Effector memory CD8-positive, alpha-beta T cell (primary cell): Measurements from ENCODE around the gene SLC26A4.

Experiments used
- ATAC-seq: fragments of 150-1000 bp; cut with Tn5 transposase; replicated peaks from 2 replicates; pipeline ENCODE4 v1.10.0; 2021; ENCODE audit warnings: mild to moderate bottlenecking, moderate library complexity
- DNase-seq, 3 experiments: peaks; one replicate each; pipeline ENCODE4 v3.0.0; 2021
- H3K27ac Mint-ChIP-seq, 2 donors: one replicate each; pipeline ENCODE4 v1.8.0; 2022; ENCODE audit warnings: mild to moderate bottlenecking in 2 of 2, mixed read lengths in 2 of 2, moderate library complexity in 2 of 2
- H3K27me3 Mint-ChIP-seq, 2 donors: one replicate each; pipeline ENCODE4 v1.8.0; 2022; ENCODE audit warnings: mixed read lengths in 2 of 2
- H3K36me3 Mint-ChIP-seq: one replicate; pipeline ENCODE4 v1.8.0; 2022; ENCODE audit warnings: mild to moderate bottlenecking, moderate library complexity, mixed read lengths; ENCODE audit not compliant: insufficient read depth
- H3K4me1 Mint-ChIP-seq, 2 donors: one replicate each; pipeline ENCODE4 v1.8.0; 2022; ENCODE audit warnings: low read depth in 2 of 2, mixed read lengths in 2 of 2
- H3K4me3 Mint-ChIP-seq, 2 donors: one replicate each; pipeline ENCODE4 v1.8.0; 2022; ENCODE audit warnings: mild to moderate bottlenecking in 2 of 2, mixed read lengths in 2 of 2, moderate library complexity in 2 of 2
- H3K9me3 Mint-ChIP-seq, 2 donors: one replicate each; pipeline ENCODE4 v1.8.0; 2022; ENCODE audit warnings: mixed read lengths in 2 of 2

Gene SLC26A4

DNA sequence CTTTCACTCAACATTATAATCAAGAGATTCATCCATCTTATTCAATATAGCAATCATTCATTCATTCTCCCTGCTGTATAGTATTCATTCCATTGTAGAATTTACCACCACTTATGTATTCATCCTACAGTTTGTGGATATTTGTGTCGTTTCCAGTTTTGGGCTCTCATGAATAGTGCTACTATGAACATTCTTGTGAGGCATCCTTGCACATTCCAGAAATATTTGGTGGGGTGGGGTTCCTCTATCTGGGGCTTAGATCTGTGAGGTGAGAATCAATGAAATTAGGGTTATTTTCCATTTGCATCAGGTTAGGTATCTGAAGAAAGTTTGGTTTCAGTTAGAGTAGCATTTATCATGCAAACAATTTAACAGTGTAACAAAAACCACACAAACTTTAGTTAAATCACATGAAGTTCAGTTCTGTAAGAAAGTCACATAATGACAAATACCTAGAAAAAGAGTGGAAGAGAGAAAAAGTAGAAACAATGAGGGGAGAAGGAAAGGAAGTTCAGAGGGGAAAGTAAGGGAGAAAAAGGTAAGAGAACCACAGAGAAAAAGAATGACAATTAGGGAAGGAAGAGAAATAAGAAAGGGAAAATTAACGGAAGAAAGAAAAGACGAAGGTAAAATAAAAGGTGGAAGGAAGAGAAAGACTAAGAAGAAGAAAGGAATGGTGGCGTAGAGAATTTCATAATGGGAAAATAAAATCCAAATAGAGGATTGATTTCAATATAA, 58.0 kb downstream of the SLC26A4 start:
- Mint-ChIP-seq H3K4me3 (no peak overlapping the region), H3K9me3 (no peaks in the 10 kb centered on the region), H3K4me1 (no peaks in the 10 kb centered on the region), H3K27me3 (peaks cover 0 to 12% of the 10 kb centered on the region in 2 donors), H3K36me3 (no peaks in the 10 kb centered on the region), H3K27ac (no peak overlapping the region)
- no peak for ATAC-seq
- no peak for DNase-seq

DNA sequence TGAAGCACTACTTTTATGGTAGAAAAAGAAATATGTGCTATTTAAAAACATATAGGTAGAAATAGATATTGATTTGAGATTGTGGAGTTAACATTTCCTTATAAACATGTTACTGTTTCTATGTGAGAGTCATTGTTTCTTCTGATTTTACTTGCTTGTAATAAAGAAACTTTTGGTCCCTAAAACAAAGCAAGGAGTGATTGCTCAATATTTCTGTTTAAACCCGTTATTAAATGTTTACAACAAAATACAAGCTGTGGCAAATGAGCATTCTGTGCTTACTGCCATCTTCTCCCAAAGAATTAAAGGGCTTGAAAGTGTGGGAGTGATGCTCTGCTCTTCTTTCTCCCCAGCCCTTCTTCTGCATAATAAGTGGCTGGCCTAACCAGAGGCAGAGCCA, 60.7 kb downstream of the SLC26A4 start:
- no peak overlapping the region for H3K27ac Mint-ChIP-seq
- H3K27me3 Mint-ChIP-seq = peaks cover under 1 to 12% of the 10 kb centered on the region in 2 donors
- no peak overlapping the region for H3K4me3 Mint-ChIP-seq
- H3K4me1 Mint-ChIP-seq = no peaks in the 10 kb centered on the region
- H3K36me3 Mint-ChIP-seq = no peaks in the 10 kb centered on the region
- ATAC-seq (no peak), DNase-seq (no peak)
- no peaks in the 10 kb centered on the region for H3K9me3 Mint-ChIP-seq

DNA sequence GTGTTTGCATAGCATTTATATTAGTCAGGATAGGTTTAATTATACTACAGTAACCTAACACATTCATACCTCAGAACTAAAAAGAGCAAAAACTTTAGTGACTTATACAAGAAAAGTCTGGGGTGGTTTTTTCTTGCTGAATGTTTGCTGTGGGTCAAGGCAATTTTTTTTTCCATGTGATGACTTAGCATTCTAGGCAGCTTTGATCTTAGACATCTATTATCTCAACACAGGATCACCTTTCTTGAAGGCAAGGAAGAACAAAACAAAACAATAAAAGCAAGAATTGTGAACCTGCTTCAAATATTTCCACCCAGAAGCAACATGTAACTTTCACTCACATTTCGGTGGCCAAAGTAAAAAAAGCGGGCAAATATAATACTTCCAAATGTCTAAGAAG, 62.6 kb downstream of the SLC26A4 start:
- no peak for DNase-seq
- no peaks in the 10 kb centered on the region for H3K9me3 Mint-ChIP-seq
- no peaks in the 10 kb centered on the region for H3K36me3 Mint-ChIP-seq
- no peak for ATAC-seq
- no peaks in the 10 kb centered on the region for H3K4me1 Mint-ChIP-seq
- peaks cover 19 to 24% of the 10 kb centered on the region in 2 donors for H3K27me3 Mint-ChIP-seq
- H3K27ac Mint-ChIP-seq = no peak overlapping the region
- H3K4me3 Mint-ChIP-seq = no peak overlapping the region

DNA sequence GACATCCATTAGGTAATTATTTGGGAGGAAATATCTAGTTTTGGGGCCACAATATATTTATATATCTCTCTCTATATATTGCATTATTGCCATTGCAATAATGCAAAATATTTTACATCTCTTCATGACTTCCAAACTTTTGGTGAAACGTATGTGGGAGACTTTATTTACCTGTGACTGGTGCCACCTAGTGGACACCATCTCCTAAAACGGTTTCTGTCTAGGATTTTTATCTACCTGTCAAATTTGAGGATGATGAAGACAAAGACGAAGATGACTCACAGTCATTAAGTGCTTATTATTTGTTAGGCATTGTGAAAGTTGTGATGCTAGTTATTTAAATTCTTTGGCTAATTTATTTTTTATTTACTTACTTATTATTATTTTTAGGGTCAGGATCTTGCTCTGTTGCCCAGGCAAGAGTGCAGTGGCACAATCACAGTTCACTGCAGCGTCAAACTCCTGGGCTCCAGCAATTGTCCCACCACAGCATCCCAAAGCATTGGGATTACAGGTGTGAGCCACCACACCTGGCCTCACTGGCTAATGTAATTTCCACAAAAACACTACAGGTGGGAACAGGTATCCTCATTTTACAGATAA, 64.6 kb downstream of the SLC26A4 start:
- no peak overlapping the region for H3K27ac Mint-ChIP-seq
- H3K36me3 Mint-ChIP-seq = no peaks in the 10 kb centered on the region
- ATAC-seq (no peak), DNase-seq (peak; percentile 21 to 32 (median 30))
- no peak overlapping the region for H3K4me3 Mint-ChIP-seq
- H3K4me1 Mint-ChIP-seq = no peaks in the 10 kb centered on the region
- H3K9me3 Mint-ChIP-seq = no peaks in the 10 kb centered on the region
- peaks cover 23 to 29% of the 10 kb centered on the region in 2 donors for H3K27me3 Mint-ChIP-seq

DNA sequence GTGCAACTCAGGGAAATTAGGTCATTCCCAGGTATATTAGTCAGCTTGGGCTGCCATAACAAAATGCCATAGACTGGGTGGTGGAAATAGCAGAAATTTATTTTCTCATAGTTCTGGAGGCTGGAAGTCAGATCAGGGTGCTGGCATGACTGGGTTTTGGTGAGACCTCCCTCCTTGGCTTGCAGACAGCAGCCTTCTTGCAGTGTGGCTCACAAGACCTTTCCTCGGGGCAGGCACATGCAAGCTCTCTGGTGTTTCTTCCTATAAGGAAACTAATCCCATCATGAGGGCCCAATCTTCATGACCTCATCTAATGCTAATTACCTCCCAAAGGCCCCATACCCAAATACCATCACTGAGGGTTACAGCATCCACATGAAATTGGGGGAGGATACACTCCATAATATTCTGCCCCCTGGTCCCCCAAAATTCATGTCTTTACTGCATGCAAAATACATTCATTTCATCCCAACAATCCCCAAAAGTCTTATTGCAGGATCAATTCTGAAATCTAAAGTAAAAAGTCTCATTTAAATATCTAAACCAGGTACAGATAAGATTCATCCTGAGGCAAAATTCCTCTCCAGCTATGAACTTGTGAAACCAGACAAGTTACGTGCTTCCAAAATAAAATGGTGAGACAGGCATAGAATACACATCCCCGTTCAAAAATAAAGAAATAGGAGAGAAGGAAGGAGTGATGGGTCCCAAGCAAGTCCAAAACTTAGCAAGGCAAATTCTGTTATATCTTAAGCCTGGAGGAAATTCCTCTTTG, 65.9 kb downstream of the SLC26A4 start:
- Mint-ChIP-seq H3K27ac (no peak overlapping the region), H3K36me3 (no peaks in the 10 kb centered on the region), H3K9me3 (no peaks in the 10 kb centered on the region), H3K4me1 (no peaks in the 10 kb centered on the region), H3K27me3 (peaks cover 23 to 29% of the 10 kb centered on the region in 2 donors), H3K4me3 (no peak overlapping the region)
- ATAC-seq (no peak), DNase-seq (no peak)

DNA sequence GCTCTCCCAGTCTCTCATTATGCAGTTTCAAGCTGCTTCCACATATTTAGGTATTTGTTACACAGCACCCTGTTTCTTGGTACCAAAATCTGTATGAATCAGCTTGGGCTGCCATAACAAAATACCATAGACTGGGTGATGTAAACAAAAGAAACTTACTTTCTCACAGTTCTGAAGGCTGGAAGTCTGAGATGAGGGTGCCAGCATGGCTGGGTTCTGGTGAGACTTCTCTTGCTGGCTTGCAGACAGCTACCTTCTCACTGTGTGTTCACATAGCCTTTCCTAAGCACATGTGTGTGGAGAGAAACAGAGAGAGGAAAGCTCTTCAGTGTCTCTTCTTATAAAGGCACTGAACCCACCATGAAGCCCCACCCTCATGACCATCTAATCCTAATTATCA, 67.6 kb downstream of the SLC26A4 start:
- ATAC-seq = no peak
- peaks cover 23 to 42% of the 10 kb centered on the region in 2 donors for H3K27me3 Mint-ChIP-seq

DNA sequence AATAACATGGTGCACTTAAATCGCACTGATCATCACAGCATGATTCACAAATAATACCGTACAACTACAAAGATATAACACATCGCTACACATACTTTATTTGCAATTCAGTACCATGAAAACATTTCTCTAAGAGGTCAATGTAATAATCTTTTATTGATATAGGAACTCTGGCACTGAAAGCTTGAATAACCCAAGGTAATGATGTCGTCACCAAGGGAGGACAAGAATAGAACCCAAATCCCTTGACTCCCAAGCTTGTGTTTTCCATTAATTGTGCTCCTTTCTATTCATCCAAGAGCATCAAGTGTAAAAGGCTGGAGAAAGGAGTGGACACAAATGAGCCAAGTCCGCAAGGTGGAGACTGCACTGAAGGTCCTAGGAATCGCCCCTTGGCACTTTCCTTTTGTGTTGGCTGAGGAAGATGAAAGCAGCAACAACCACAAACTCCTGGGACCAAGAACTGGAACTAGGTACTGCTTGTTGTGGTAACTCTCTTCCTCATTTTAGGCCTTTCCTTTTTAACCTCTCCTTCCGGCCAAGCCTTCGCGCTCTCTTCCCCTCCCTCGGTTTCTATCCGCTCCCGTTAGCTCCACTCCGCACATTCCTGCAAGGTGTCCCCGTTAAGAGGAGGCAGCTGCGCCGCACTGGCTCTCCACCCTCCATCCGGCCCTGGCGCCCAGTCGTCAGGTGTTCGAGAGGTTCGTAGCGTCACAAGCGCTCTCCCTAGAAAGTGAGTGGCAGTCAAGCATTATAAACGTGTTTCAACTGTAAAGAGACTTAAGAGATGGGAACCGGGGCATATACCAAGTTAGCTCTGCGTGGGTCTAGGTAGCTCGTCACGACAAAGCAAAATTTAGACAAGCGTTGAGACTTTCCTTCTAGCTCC, 82.3 kb downstream of the SLC26A4 start:
- peak overlapping the region; percentile 96 to 99 for H3K4me3 Mint-ChIP-seq
- peak; percentile 36 for ATAC-seq
- peak overlapping the region; percentile 98 to 99 for H3K27ac Mint-ChIP-seq
- peaks cover 25% of the 10 kb centered on the region for H3K36me3 Mint-ChIP-seq
- DNase-seq = no peak
- H3K9me3 Mint-ChIP-seq = no peaks in the 10 kb centered on the region
- no peaks in the 10 kb centered on the region for H3K27me3 Mint-ChIP-seq
- H3K4me1 Mint-ChIP-seq = peaks cover 28 to 34% of the 10 kb centered on the region in 2 donors

More for the DNA sequence above, 67.6 kb downstream of the SLC26A4 start:
- H3K4me1 Mint-ChIP-seq = no peaks in the 10 kb centered on the region
- no peak overlapping the region for H3K27ac Mint-ChIP-seq
- no peak for DNase-seq
- H3K36me3 Mint-ChIP-seq = no peaks in the 10 kb centered on the region
- no peaks in the 10 kb centered on the region for H3K9me3 Mint-ChIP-seq
- H3K4me3 Mint-ChIP-seq = no peak overlapping the region

DNA sequence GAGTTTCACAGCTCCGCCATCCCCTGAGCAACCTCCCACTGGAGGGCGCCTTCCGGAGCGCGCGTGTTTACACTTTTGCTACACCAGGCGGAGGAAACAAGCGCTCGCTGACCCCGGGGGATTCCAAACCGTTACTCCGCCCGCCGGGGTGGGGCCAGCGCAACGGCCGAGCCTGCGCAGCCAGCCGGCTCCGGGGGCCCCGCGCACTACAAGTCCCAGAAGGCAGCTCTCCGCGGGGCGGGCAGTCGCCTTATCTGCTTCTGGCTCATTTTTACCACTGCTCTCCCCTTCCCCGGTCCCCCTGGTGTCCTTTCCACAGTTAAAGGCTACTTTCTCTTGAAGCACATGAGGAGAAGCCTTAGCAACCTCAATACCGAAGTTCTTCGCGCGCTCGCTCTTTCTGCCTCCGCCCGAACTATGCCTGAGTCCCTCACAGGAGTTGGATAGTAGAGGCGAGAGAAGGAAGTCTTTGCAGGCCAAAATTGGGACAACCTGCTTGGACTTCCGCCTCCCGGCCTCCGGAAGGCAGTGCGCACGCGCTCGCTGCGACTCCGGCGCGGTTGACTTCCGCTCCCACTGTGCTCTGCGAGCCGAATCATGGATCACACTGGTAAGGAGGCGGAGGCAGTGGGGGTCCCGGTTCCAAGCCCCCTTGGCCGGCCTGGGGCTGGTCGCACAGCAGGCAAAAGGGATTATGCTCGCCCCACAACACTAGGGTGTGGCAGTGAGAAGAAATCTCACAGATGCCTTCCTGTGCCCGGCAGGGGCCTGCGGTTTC, 83.1 kb downstream of the SLC26A4 start, which contains the start of gene CBLL1:
TSS of gene CBLL1 (plus strand) at position 576 of the 778 bp plus-strand sequence. CDS start at position 598, 22 bp downstream.
- Mint-ChIP-seq H3K27me3 (no peaks in the 10 kb centered on the region), H3K27ac (peak within 1 kb of the TSS; percentile 98 to 99), H3K9me3 (no peaks in the 10 kb centered on the region), H3K4me1 (peaks cover 28 to 39% of the 10 kb centered on the region in 2 donors), H3K36me3 (peaks cover 32% of the 10 kb centered on the region), H3K4me3 (peak within 1 kb of the TSS; percentile 96 to 99)
- DNase-seq (peak; percentile 98 to 99 (median 98)), ATAC-seq (peak; percentile 88)

DNA sequence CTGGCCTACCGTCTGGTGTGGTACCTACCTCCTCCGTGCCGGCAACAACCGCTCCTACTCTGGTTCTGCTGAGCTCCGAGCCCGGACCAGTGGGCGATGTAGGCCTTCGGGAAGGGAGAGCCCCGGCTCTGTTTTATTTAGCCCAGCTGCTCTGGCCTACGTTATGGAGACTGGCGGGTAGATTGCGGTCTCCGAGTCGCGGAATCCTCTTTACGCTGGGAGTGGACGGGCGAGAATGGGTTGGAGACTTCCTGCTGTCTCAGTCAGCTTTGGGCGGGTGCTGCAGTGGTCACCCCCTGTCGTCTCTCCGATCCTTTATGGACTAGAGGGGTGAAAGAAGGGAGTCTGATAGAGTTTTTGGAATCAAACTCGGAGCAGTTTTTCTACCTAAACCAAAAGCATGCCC, 83.7 kb downstream of the SLC26A4 start:
- Mint-ChIP-seq H3K9me3 (no peaks in the 10 kb centered on the region), H3K4me3 (peak overlapping the region; percentile 96 to 99), H3K27ac (peak overlapping the region; percentile 98 to 99), H3K4me1 (peaks cover 28 to 42% of the 10 kb centered on the region in 2 donors), H3K36me3 (peaks cover 38% of the 10 kb centered on the region), H3K27me3 (no peaks in the 10 kb centered on the region)
- DNase-seq (no peak), ATAC-seq (peak; percentile 42)

DNA sequence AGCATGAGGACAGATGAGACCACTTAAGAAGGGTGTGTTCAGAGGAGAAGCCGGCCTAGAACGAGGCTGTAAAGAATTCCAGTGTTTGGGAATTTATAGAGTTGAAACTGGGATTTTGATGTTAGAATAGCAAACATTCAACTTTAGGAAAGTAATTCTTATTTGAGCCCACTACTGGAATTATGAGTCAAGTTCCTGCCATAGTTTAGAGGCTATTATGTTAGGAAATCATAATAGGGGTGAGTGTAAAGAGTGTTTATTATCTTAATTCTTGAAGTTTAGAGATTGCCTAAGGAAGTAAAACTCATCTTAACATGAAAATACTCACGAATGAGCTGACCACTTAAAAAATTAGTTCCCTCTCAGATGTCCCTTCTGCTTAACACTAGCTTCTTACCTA, 85.4 kb downstream of the SLC26A4 start:
- Mint-ChIP-seq H3K36me3 (peaks cover 54% of the 10 kb centered on the region), H3K27me3 (no peaks in the 10 kb centered on the region), H3K4me1 (peaks cover 28 to 49% of the 10 kb centered on the region in 2 donors), H3K4me3 (peak overlapping the region; percentile 96 to 99), H3K9me3 (no peaks in the 10 kb centered on the region), H3K27ac (peak overlapping the region; percentile 98 to 99)
- ATAC-seq (no peak), DNase-seq (no peak)

DNA sequence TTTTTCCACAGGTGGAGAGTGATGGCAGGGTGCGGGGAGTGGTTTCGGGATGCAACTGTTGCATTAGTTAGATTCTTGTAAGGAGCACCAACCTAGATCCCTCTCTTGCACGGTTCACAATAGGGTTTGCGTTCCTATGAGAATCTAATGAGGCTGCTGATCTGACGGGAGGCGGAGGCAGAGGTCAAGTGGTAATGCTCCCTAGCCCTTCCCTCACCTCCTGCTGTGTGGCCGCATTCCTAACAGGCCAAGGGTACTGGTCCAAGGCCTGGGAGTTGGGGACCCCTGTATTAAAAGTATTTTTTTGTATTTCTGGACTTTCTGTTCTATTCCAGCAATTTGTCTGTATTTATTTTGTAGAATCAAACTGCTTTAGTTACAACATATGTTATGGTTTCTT, 90.5 kb downstream of the SLC26A4 start:
- peaks cover 77% of the 10 kb centered on the region for H3K36me3 Mint-ChIP-seq
- H3K4me3 Mint-ChIP-seq = no peak overlapping the region
- H3K27ac Mint-ChIP-seq = peak overlapping the region; percentile 58 to 70

DNA sequence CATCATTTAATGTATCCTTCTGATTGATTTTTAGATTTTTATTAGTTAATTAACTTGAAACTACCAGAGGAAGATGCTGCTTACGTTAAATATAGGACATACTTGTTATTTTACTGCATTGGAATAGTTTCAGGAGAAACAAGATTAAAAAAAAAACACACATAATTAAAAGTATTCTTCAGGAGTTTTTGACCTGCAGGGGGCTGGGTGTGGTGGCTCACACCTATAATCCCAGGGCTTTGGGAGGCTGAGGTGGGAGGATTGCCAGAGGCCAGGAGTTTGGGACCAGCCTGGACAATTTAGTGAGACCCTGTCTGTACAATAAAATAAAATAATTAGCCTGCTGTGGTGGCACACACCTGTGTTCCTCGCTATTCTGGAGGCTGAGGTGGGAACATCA, 94.0 kb downstream of the SLC26A4 start:
- Mint-ChIP-seq H3K4me3 (no peak overlapping the region), H3K9me3 (no peaks in the 10 kb centered on the region), H3K36me3 (peaks cover 91% of the 10 kb centered on the region)

More for the DNA sequence above, 90.5 kb downstream of the SLC26A4 start:
- ATAC-seq (no peak), DNase-seq (no peak)
- H3K27me3 Mint-ChIP-seq = no peaks in the 10 kb centered on the region
- H3K9me3 Mint-ChIP-seq = no peaks in the 10 kb centered on the region
- peaks cover 13 to 33% of the 10 kb centered on the region in 2 donors for H3K4me1 Mint-ChIP-seq

More for the DNA sequence above, 94.0 kb downstream of the SLC26A4 start:
- Mint-ChIP-seq H3K27ac (no peak overlapping the region), H3K4me1 (peaks cover 17 to 26% of the 10 kb centered on the region in 2 donors), H3K27me3 (no peaks in the 10 kb centered on the region)
- DNase-seq (no peak), ATAC-seq (no peak)
